SK-N-MC (cell line): ENCODE data around the gene INPP5A.

Source experiments
- EZH2 ChIP-seq: fragments of 200-600 bp; sonication (generic); IDR thresholded peaks from one replicate; pipeline ENCODE4 v1.6.1; 2017; ENCODE audit warnings: antibody characterized with exemption
- POLR2AphosphoS5 ChIP-seq: IDR thresholded peaks from 2 replicates; pipeline ENCODE4 v1.6.1; 2012; ENCODE audit warnings: mild to moderate bottlenecking, low read depth, low read length, borderline replicate concordance

DNA sequence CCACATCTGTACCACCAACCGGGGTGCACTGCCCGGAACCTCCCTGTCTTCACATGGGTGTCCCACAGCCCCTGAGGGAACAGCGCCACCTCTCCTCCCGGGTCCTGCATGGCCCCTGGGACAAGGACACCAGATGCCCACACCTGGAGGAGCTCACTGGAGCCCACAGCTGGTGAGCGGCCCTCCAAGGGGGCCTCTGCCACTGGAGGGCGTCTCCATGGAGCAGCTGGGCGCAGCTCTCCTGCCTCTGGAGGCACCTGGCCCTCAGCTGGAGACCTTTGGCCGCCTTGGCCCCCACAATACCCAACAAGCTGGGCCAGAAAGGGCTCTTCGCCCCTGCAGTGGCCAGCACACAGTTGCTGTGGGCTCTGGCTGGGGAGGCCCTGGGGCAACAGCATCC lies 255.6 kb downstream of the INPP5A start:
- TF ChIP-seq EZH2, result no peak
- TF ChIP-seq POLR2AphosphoS5, result no peak
